ENCODE data around the gene FTSJ1. TPM values are rescaled to one million over a fixed set of nuclear protein-coding genes. Genes with fewer than 3 reads are reported as not detected.
A peak's percentile ranks its signal among the peaks of the same experiment; 100 is the strongest.

Gene FTSJ1
- total and polyA plus RNA-seq, 8 donors: 14.8 to 35.5 (median 21.0) TPM

DNA sequence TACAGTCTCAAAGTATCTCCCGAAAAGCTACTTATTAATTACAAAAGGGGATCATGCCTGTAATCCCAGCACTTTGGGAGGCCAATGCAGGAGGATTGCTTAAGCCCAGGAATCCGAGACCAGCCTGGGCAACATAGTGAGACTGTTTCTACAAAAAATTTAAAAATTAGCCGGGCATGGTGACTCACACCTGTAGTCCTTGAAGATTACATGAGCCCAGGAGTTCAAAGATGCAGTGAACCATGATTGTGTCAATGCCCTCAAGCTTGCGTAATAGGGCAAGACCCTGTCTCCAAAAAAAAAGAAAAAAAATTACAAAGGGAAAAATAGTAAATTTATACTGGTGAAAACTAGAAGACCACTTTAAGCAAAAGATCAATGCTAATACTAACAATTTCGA, 29.5 kb downstream of the FTSJ1 start:
- no peaks in the 10 kb centered on the region for H3K36me3 ChIP-seq
- TF ChIP-seq, protein P1, sequence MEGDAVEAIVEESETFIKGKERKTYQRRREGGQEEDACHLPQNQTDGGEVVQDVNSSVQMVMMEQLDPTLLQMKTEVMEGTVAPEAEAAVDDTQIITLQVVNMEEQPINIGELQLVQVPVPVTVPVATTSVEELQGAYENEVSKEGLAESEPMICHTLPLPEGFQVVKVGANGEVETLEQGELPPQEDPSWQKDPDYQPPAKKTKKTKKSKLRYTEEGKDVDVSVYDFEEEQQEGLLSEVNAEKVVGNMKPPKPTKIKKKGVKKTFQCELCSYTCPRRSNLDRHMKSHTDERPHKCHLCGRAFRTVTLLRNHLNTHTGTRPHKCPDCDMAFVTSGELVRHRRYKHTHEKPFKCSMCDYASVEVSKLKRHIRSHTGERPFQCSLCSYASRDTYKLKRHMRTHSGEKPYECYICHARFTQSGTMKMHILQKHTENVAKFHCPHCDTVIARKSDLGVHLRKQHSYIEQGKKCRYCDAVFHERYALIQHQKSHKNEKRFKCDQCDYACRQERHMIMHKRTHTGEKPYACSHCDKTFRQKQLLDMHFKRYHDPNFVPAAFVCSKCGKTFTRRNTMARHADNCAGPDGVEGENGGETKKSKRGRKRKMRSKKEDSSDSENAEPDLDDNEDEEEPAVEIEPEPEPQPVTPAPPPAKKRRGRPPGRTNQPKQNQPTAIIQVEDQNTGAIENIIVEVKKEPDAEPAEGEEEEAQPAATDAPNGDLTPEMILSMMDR (IDR thresholded peaks at IDR 0.05): no peak
- H3K4me3 ChIP-seq: no peak overlapping the region
- DNase-seq (no peak), FAIRE-seq (no peak), ATAC-seq (peak in 1 of 4 donors; percentile 26)
- 35 to 53% methylated on average over 5 of the region's 5 CpGs for WGBS, 2 donors
- no peaks in the 10 kb centered on the region for H3K27me3 ChIP-seq
- H3K4me1 ChIP-seq: no peaks in the 10 kb centered on the region
- H3K9me3 ChIP-seq: no peaks in the 10 kb centered on the region
- H3K27ac ChIP-seq: no peak overlapping the region
- intact Hi-C loops (cut with DNase I): no loop called here

DNA sequence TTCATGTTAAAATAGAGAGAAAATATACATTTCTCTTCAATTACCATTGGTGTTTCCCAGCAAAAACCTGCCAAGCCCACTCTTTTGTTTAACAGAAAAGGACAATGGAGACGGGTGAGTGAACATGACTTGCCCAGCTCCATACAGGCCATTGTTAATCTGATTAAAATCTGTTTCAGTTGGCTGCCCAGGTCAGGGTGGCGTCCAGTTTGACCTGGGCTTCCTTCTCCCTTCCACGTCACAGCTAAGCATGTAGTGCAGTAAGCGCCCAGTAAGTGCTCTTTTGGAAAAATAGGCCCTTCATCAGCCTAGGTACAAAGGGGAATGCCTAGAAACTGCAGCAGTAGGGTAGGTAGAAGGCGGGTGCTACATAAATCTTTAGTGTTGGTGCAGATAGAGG, 31.2 kb downstream of the FTSJ1 start:
- ATAC-seq: no peak
- Histone ChIP-seq H3K36me3 (no peaks in the 10 kb centered on the region), H3K27ac (no peak overlapping the region), H3K4me3 (no peak overlapping the region), H3K27me3 (no peaks in the 10 kb centered on the region), H3K4me1 (no peaks in the 10 kb centered on the region), H3K9me3 (no peaks in the 10 kb centered on the region)
- 74 to 93% methylated on average over 5 of the region's 5 CpGs for WGBS, 2 donors
- TF ChIP-seq, protein P1 (IDR thresholded peaks at IDR 0.05): no peak
- no peak for DNase-seq
- intact Hi-C loops (cut with DNase I): no loop called here
- no peak for FAIRE-seq

DNA sequence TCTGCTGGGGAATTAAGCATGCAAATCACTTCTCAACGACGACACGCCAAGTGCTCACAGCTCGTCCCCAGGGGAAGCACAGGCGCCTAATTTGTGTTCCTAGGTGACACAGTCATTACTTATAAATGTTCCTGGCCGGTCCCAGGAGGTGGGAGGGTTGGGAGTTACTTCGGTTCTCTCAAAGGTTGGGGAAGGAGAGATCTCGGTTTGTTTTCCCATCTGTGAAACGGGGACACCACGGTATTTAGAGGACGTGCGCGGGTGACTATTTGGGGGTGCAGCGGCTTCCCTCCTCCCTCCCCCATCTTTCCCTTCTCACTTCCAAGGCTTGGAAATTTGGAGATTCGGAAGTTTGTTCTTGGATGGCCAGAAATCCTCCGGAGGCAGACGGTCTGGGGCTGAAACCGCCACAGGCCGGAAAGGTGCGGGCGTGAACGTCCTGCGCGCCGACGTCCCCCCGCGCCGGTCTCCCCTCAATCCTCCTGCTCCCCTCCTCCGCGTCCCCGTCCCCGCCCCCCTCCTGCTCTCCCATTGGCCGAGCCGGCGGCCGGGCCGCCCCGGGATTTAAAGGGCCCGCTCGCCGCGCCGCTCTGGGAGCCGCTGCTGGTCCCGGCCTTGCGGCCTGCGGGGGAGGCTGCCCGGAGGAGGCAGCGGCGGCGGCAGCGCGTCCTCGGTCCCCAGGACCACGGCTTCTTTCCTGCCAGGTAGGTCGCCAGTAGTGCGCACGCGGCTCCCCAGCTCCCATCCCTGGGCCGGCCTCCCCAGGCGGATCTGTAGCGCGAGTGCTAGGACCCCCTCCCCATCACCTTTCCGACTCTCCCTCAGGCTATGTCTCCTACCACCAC, 32.6 kb downstream of the FTSJ1 start, which contains the start of gene PORCN:
PORCN (plus strand) TSS at position 593 of the 845 bp plus-strand sequence. CDS start 829 bp downstream, outside the sequence.
- Histone ChIP-seq H3K27ac (peak within 1 kb of the TSS in 3 of 4 donors; percentile 12 to 50 (median 25)), H3K27me3 (no peaks in the 10 kb centered on the region), H3K9me3 (no peaks in the 10 kb centered on the region), H3K36me3 (no peaks in the 10 kb centered on the region), H3K4me1 (no peaks in the 10 kb centered on the region), H3K4me3 (peak within 1 kb of the TSS; percentile 17 to 59 (median 46))
- FAIRE-seq (no peak), DNase-seq (peak; percentile 73 to 92 (median 81)), ATAC-seq (peak; percentile 96 to 98 (median 96))
- intact Hi-C loops (cut with DNase I): no loop called here
- 0 to 33% methylated on average over 50 to 64 of the region's 65 CpGs for WGBS, 2 donors
- TF ChIP-seq, protein P1 (IDR thresholded peaks at IDR 0.05): no peak

DNA sequence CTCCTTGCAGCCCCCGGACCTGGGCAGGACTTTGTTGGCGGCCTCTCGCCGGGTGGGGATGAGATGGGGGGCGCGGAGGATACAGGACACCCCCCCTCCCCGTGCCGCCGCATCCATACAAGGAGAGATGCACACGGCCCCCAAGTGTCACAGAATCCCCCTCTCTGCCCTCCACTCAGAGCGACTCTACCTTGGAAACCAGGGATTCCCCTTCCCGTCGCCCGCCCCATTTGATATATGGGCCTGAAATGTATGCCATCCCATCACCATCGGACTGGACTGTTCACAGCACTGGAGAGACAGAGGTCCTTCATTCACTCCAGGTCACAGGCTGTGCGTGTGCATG, 33.2 kb downstream of the FTSJ1 start:
- H3K27me3 ChIP-seq: no peaks in the 10 kb centered on the region
- ATAC-seq: peak in 1 of 4 donors; percentile 4
- no peaks in the 10 kb centered on the region for H3K9me3 ChIP-seq
- FAIRE-seq: no peak
- 3 to 37% methylated on average over 8 to 15 of the region's 16 CpGs for WGBS, 2 donors
- no peaks in the 10 kb centered on the region for H3K4me1 ChIP-seq
- no peak overlapping the region for H3K27ac ChIP-seq
- TF ChIP-seq, protein P1 (IDR thresholded peaks at IDR 0.05): no peak
- no peaks in the 10 kb centered on the region for H3K36me3 ChIP-seq
- H3K4me3 ChIP-seq: peak overlapping the region; percentile 17 to 59 (median 46)
- DNase-seq: no peak
- intact Hi-C loops (cut with DNase I): no loop called here

DNA sequence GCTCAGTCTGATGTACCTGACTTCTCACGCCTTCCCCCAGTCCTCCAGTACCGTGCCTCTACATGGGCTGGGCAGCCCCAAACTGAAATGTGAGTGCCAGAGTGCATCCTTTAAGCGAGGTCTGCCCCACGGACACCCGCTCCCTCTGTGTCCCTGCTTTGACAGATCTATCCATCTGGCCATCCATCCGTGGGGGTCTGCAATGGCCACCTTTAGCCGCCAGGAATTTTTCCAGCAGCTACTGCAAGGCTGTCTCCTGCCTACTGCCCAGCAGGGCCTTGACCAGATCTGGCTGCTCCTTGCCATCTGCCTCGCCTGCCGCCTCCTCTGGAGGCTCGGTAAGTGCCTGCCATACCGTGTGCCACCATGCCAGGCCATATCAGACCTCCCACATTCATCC, 33.6 kb downstream of the FTSJ1 start:
- 58 to 63% methylated on average over 11 of the region's 11 CpGs for WGBS, 2 donors
- no peak overlapping the region for H3K27ac ChIP-seq
- no peak for DNase-seq
- H3K4me3 ChIP-seq: peak overlapping the region in 2 of 4 donors; percentile 53 to 59
- no peaks in the 10 kb centered on the region for H3K36me3 ChIP-seq
- ATAC-seq: peak in 1 of 4 donors; percentile 7
- no peaks in the 10 kb centered on the region for H3K9me3 ChIP-seq
- TF ChIP-seq, protein P1 (IDR thresholded peaks at IDR 0.05): no peak
- intact Hi-C loops (cut with DNase I): no loop called here
- H3K4me1 ChIP-seq: no peaks in the 10 kb centered on the region
- no peaks in the 10 kb centered on the region for H3K27me3 ChIP-seq
- FAIRE-seq: no peak
